Measurements from ENCODE around the gene C12orf56. TPM values are rescaled to one million over a fixed set of nuclear protein-coding genes. Genes with fewer than 3 reads are reported as not detected.
"Not testable (repeated sequence)": the region's sequence is repeated elsewhere in the genome, so short reads cannot be mapped to it uniquely, and the experiment has no call there.

The C12orf56 gene
- total RNA-seq, 5 donors from 2014 or later (not counting 1 experiment from before 2014, with no cell fraction given), result 0.07 to 0.33 (median 0.24) TPM; not detected in 1

GRCh38 chr12:64383675-64384074, 6.9 kb downstream of the C12orf56 start:
- H3K27ac Mint-ChIP-seq, result peak overlapping the region in 1 of 2 donors; percentile 96
- H3K4me3 Mint-ChIP-seq, result no peak overlapping the region
- no peaks in the 10 kb centered on the region for H3K27me3 Mint-ChIP-seq
- no peak for DNase-seq
- Histone ChIP-seq H3K36me3 (ENCODE audit: control insufficient read depth in 2 of 2, extremely low read depth in 1 of 2, insufficient read depth in 1 of 2, low read length in 1 of 2) (no peaks in the 10 kb centered on the region), H3K27me3 (replicated peaks in 1 of 2; ENCODE audit: control insufficient read depth in 2 of 2, extremely low read depth in 1 of 2, insufficient read depth in 2 of 2, low read length in 1 of 2) (no peaks in the 10 kb centered on the region), H3K4me3 (ENCODE audit: control insufficient read depth in 1 of 2, extremely low read depth in 1 of 2, low read length in 1 of 2) (no peak overlapping the region), H3K4me1 (ENCODE audit: control insufficient read depth in 1 of 2, extremely low read depth in 1 of 2, insufficient read depth in 2 of 2, low read length in 2 of 2) (peaks cover 16 to 21% of the 10 kb centered on the region in 2 experiments), H3K9me3 (no peaks in the 10 kb centered on the region), H3K27ac (ENCODE audit: low read length) (no peak overlapping the region)
- CTCF ChIA-PET, result no interaction called here
- peaks cover 8 to 14% (median 9%) of the 10 kb centered on the region in 3 donors for H3K9me3 Mint-ChIP-seq
- ATAC-seq (replicated peaks in 1 of 4), result no peak
- peaks cover 5% of the 10 kb centered on the region for H3K36me3 Mint-ChIP-seq
- no CpG with 5 or more reads among the region's 1 CpG for WGBS (ENCODE audit: insufficient coverage)
- peaks cover 30 to 34% (median 34%) of the 10 kb centered on the region in 3 donors for H3K4me1 Mint-ChIP-seq
- POLR2A ChIA-PET, result no interaction called here

- ChIA-PET CTCF (no interaction called here), POLR2A (no interaction called here)
- H3K4me1 ChIP-seq (ENCODE audit: control insufficient read depth in 1 of 2, extremely low read depth in 1 of 2, insufficient read depth in 2 of 2, low read length in 2 of 2), result no peaks in the 10 kb centered on the region
- H3K27ac ChIP-seq (ENCODE audit: low read length), result no peak overlapping the region
- Mint-ChIP-seq H3K27ac (no peak overlapping the region), H3K9me3 (no peaks in the 10 kb centered on the region), H3K36me3 (no peaks in the 10 kb centered on the region), H3K4me3 (no peak overlapping the region), H3K27me3 (no peaks in the 10 kb centered on the region), H3K4me1 (no peaks in the 10 kb centered on the region)
- no peaks in the 10 kb centered on the region for H3K9me3 ChIP-seq
- no peak overlapping the region for H3K4me3 ChIP-seq (ENCODE audit: control insufficient read depth in 1 of 2, extremely low read depth in 1 of 2, low read length in 1 of 2)
- H3K36me3 ChIP-seq (ENCODE audit: control insufficient read depth in 2 of 2, extremely low read depth in 1 of 2, insufficient read depth in 1 of 2, low read length in 1 of 2), result no peaks in the 10 kb centered on the region
- no peak for ATAC-seq (replicated peaks in 1 of 4)
- 94% methylated on average over 2 of the region's 4 CpGs for WGBS (ENCODE audit: insufficient coverage)
- no peaks in the 10 kb centered on the region for H3K27me3 ChIP-seq (replicated peaks in 1 of 2; ENCODE audit: control insufficient read depth in 2 of 2, extremely low read depth in 1 of 2, insufficient read depth in 2 of 2, low read length in 1 of 2)
- DNase-seq, result no peak
These were observed 27.7 kb downstream of the C12orf56 start for GRCh38 chr12:64362721-64363305.

GRCh38 chr12:64361173-64361572, 29.4 kb downstream of the C12orf56 start:
- H3K27me3 Mint-ChIP-seq; H3K27me3 ChIP-seq (replicated peaks in 1 of 2; ENCODE audit: control insufficient read depth in 2 of 2, extremely low read depth in 1 of 2, insufficient read depth in 2 of 2, low read length in 1 of 2); H3K4me1 ChIP-seq (ENCODE audit: control insufficient read depth in 1 of 2, extremely low read depth in 1 of 2, insufficient read depth in 2 of 2, low read length in 2 of 2); H3K9me3 ChIP-seq; H3K4me3 Mint-ChIP-seq; H3K27ac Mint-ChIP-seq; H3K36me3 Mint-ChIP-seq; H3K4me1 Mint-ChIP-seq; H3K36me3 ChIP-seq (ENCODE audit: control insufficient read depth in 2 of 2, extremely low read depth in 1 of 2, insufficient read depth in 1 of 2, low read length in 1 of 2); DNase-seq; H3K9me3 Mint-ChIP-seq; H3K4me3 ChIP-seq (ENCODE audit: control insufficient read depth in 1 of 2, extremely low read depth in 1 of 2, low read length in 1 of 2); H3K27ac ChIP-seq (ENCODE audit: low read length); ATAC-seq (replicated peaks in 1 of 4); CTCF ChIA-PET: not testable (repeated sequence)
- WGBS (ENCODE audit: insufficient coverage), result 100% methylated on average over 1 of the region's 3 CpGs
- POLR2A ChIA-PET, result interaction anchor here in 1 of 2 donors (0.5 kb wide), 1 partner anchor 84 kb away, joined by 6 read pairs; no protein-coding TSS in a partner anchor

GRCh38 chr12:64356209-64356608, 34.3 kb downstream of the C12orf56 start:
- not testable (repeated sequence) for H3K36me3 Mint-ChIP-seq; H3K27ac ChIP-seq (ENCODE audit: low read length); H3K4me1 ChIP-seq (ENCODE audit: control insufficient read depth in 1 of 2, extremely low read depth in 1 of 2, insufficient read depth in 2 of 2, low read length in 2 of 2); H3K4me3 Mint-ChIP-seq; H3K27me3 Mint-ChIP-seq; H3K9me3 ChIP-seq; DNase-seq; H3K36me3 ChIP-seq (ENCODE audit: control insufficient read depth in 2 of 2, extremely low read depth in 1 of 2, insufficient read depth in 1 of 2, low read length in 1 of 2); H3K9me3 Mint-ChIP-seq; H3K27me3 ChIP-seq (replicated peaks in 1 of 2; ENCODE audit: control insufficient read depth in 2 of 2, extremely low read depth in 1 of 2, insufficient read depth in 2 of 2, low read length in 1 of 2); H3K4me1 Mint-ChIP-seq; ATAC-seq (replicated peaks in 1 of 4); H3K27ac Mint-ChIP-seq; H3K4me3 ChIP-seq (ENCODE audit: control insufficient read depth in 1 of 2, extremely low read depth in 1 of 2, low read length in 1 of 2)
- ChIA-PET CTCF (interaction anchor here in 1 of 2 donors (0.6 to 0.7 kb wide), 2 partner anchors 10 to 95 kb away, joined by 3 to 7 read pairs; no protein-coding TSS in a partner anchor), POLR2A (interaction anchor here in 1 of 2 donors (0.5 to 0.6 kb wide), 2 partner anchors 14 to 432 kb away, joined by 3 read pairs; no protein-coding TSS in a partner anchor)
- 100% methylated on average over 1 of the region's 2 CpGs for WGBS (ENCODE audit: insufficient coverage)

GRCh38 chr12:64352181-64352580, 38.4 kb downstream of the C12orf56 start:
- no peaks in the 10 kb centered on the region for H3K4me1 Mint-ChIP-seq
- DNase-seq, result no peak
- Histone ChIP-seq H3K27ac (ENCODE audit: low read length) (no peak overlapping the region), H3K36me3 (ENCODE audit: control insufficient read depth in 2 of 2, extremely low read depth in 1 of 2, insufficient read depth in 1 of 2, low read length in 1 of 2) (no peaks in the 10 kb centered on the region), H3K27me3 (replicated peaks in 1 of 2; ENCODE audit: control insufficient read depth in 2 of 2, extremely low read depth in 1 of 2, insufficient read depth in 2 of 2, low read length in 1 of 2) (no peaks in the 10 kb centered on the region), H3K9me3 (peaks cover 6% of the 10 kb centered on the region), H3K4me1 (ENCODE audit: control insufficient read depth in 1 of 2, extremely low read depth in 1 of 2, insufficient read depth in 2 of 2, low read length in 2 of 2) (no peaks in the 10 kb centered on the region), H3K4me3 (ENCODE audit: control insufficient read depth in 1 of 2, extremely low read depth in 1 of 2, low read length in 1 of 2) (no peak overlapping the region)
- H3K27me3 Mint-ChIP-seq, result no peaks in the 10 kb centered on the region
- H3K4me3 Mint-ChIP-seq, result no peak overlapping the region
- ATAC-seq (replicated peaks in 1 of 4), result no peak
- ChIA-PET POLR2A (interaction anchor here in 1 of 2 donors (0.5 kb wide), 1 partner anchor 234 kb away, joined by 5 read pairs; no protein-coding TSS in a partner anchor), CTCF (no interaction called here)
- peaks cover 5% of the 10 kb centered on the region for H3K36me3 Mint-ChIP-seq
- WGBS (ENCODE audit: insufficient coverage), result 88% methylated on average over 1 of the region's 4 CpGs
- H3K9me3 Mint-ChIP-seq, result peaks cover 7 to 10% (median 8%) of the 10 kb centered on the region in 3 donors
- H3K27ac Mint-ChIP-seq, result no peak overlapping the region

- H3K9me3 ChIP-seq, result peaks cover 6% of the 10 kb centered on the region
- DNase-seq, result no peak
- Mint-ChIP-seq H3K9me3 (peaks cover 2 to 5% (median 2%) of the 10 kb centered on the region in 3 donors), H3K4me3 (no peak overlapping the region), H3K4me1 (no peaks in the 10 kb centered on the region), H3K27me3 (no peaks in the 10 kb centered on the region), H3K36me3 (peaks cover under 1% of the 10 kb centered on the region), H3K27ac (no peak overlapping the region)
- no peaks in the 10 kb centered on the region for H3K4me1 ChIP-seq (ENCODE audit: control insufficient read depth in 1 of 2, extremely low read depth in 1 of 2, insufficient read depth in 2 of 2, low read length in 2 of 2)
- no peak overlapping the region for H3K4me3 ChIP-seq (ENCODE audit: control insufficient read depth in 1 of 2, extremely low read depth in 1 of 2, low read length in 1 of 2)
- H3K27me3 ChIP-seq (replicated peaks in 1 of 2; ENCODE audit: control insufficient read depth in 2 of 2, extremely low read depth in 1 of 2, insufficient read depth in 2 of 2, low read length in 1 of 2), result no peaks in the 10 kb centered on the region
- no peaks in the 10 kb centered on the region for H3K36me3 ChIP-seq (ENCODE audit: control insufficient read depth in 2 of 2, extremely low read depth in 1 of 2, insufficient read depth in 1 of 2, low read length in 1 of 2)
- POLR2A ChIA-PET, result no interaction called here
- ATAC-seq (replicated peaks in 1 of 4), result no peak
- H3K27ac ChIP-seq (ENCODE audit: low read length), result no peak overlapping the region
- WGBS (ENCODE audit: insufficient coverage), result 87% methylated on average over 2 of the region's 5 CpGs
- CTCF ChIA-PET, result no interaction called here
These were observed 39.3 kb downstream of the C12orf56 start for GRCh38 chr12:64351265-64351664.
